SJCRH30 (cell line): Measurements from ENCODE around the gene XPC. TPM values are rescaled to one million over a fixed set of nuclear protein-coding genes. Genes with fewer than 3 reads are reported as not detected.

ENCODE experiments used
- DNase-seq, 2 experiments: peaks; one replicate each; pipeline ENCODE4 v3.0.0-alpha.2; 2015 to 2020
- H3K27ac ChIP-seq: fragments of 250-450 bp; sonication (Bioruptor Pico); 2 replicates; pipeline ENCODE4 v1.5.1; 2020; ENCODE audit warnings: mild to moderate bottlenecking, moderate library complexity
- H3K27me3 ChIP-seq: fragments of 250-450 bp; sonication (Bioruptor Pico); 2 replicates; pipeline ENCODE4 v1.5.1; 2020; ENCODE audit warnings: mild to moderate bottlenecking, moderate library complexity
- H3K36me3 ChIP-seq: fragments of 250-450 bp; sonication (Bioruptor Pico); 2 replicates; pipeline ENCODE4 v1.5.1; 2020; ENCODE audit warnings: mild to moderate bottlenecking, moderate library complexity
- H3K4me1 ChIP-seq: fragments of 250-450 bp; sonication (Bioruptor Pico); 2 replicates; pipeline ENCODE4 v1.5.1; 2020; ENCODE audit warnings: mild to moderate bottlenecking, moderate library complexity
- H3K4me3 ChIP-seq: fragments of 250-450 bp; sonication (Bioruptor Pico); 2 replicates; pipeline ENCODE4 v1.5.1; 2020; ENCODE audit warnings: mild to moderate bottlenecking, moderate library complexity
- H3K9me3 ChIP-seq: fragments of 250-450 bp; sonication (Bioruptor Pico); replicated peaks from 2 replicates; pipeline ENCODE4 v1.5.1; 2020; ENCODE audit warnings: mild to moderate bottlenecking, moderate library complexity
- total RNA-seq: library from RNA; depleted of rRNA; stranded (reverse); fragments of >200 nt; shearing (Covaris generic); gene quantifications from 2 replicates; pipeline ENCODE4 v1.2.3, GENCODE V29; 2014

The XPC gene
- total RNA-seq, 1 experiment from 2014 or later = 21.0 TPM

DNA sequence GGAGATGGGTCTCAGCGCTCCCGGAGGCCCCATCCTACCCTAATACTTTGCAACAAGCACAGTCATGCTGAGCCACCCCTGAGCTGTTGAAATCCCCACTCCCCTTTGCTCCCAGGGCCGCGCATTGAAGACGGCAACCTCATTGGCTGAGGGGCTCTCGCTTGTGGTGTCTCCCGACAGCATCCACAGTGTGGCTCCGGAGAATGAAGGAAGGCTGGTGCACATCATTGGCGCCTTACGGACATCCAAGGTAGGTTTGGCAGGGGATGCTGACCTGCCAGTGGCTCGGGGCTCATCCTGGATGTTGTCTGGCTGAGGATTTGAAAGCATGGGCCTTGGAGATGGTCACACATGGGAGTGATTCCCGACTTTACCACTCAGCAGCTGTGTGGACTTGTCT is 47.7 kb downstream of the XPC start:
- no peak for DNase-seq
- Histone ChIP-seq H3K36me3 (peaks cover 51% of the 10 kb centered on the region), H3K27me3 (no peaks in the 10 kb centered on the region), H3K9me3 (no peaks in the 10 kb centered on the region), H3K27ac (no peak overlapping the region), H3K4me3 (no peak overlapping the region), H3K4me1 (peaks cover 3% of the 10 kb centered on the region; the same call in 1 of the 2 replicates)

DNA sequence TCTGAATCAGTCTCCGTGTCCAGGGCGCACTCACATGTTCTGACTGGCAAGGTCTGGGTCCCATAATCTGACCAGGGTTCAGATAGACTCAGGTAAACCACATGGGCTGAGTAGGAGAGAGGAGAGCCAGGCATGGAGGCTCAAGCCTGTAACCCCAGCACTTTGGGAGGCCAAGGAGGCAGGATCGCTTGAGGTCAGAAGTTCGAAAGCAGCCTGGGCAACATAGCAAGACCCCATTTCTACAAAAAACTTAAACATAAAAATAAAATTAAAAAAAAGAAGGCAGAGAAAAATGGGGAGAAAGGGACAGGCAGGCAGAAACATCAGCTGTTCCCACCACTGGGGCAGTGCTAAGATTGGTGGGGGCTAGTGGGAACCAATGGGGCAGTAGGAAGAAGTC is 48.2 kb downstream of the XPC start:
- Histone ChIP-seq H3K27ac (no peak overlapping the region), H3K36me3 (peaks cover 51% of the 10 kb centered on the region), H3K4me3 (no peak overlapping the region), H3K9me3 (no peaks in the 10 kb centered on the region), H3K4me1 (peaks cover 3% of the 10 kb centered on the region; the same call in 1 of the 2 replicates), H3K27me3 (no peaks in the 10 kb centered on the region)
- DNase-seq = no peak

DNA sequence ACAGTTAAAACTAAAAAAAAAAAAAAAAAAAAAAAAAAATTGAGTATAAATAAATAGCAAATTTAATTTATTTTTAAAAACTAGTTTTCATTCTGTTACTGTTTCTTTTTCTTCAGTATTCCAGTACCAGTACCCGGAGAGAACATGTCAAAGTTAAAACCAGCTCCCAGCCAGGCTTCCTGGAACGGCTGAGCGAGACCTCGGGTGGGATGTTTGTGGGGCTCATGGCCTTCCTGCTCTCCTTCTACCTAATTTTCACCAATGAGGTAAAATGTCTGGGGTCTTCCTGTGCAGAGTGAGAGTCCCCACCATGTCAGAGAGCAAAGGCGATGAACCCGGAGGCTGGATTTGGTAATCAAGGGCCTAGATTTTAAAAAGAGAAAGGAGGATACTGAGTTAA is 49.1 kb downstream of the XPC start:
- Histone ChIP-seq H3K4me3 (no peak overlapping the region), H3K36me3 (peaks cover 48% of the 10 kb centered on the region), H3K4me1 (peaks cover 3% of the 10 kb centered on the region; the same call in 1 of the 2 replicates), H3K27me3 (no peaks in the 10 kb centered on the region), H3K9me3 (no peaks in the 10 kb centered on the region), H3K27ac (no peak overlapping the region)
- DNase-seq = no peak

DNA sequence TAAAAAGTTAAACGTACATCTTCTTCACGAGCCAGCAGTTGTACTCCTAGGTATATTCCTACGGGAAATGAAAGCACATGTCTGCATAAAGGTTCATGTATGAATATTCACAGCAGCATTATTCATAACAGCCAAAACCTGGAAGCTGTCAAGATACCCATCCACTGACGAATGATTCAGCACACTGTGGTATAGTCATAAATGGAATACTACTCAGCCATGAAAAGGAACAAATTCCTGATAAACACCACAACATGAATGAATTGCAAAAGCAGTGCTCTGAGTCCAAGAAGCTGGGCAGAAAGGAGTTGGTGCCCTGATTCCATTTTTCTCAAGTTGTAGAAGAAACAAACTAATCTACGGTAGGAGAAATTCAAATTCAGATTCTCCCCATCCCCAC is 49.7 kb downstream of the XPC start:
- peaks cover 42% of the 10 kb centered on the region for H3K36me3 ChIP-seq
- no peak overlapping the region for H3K27ac ChIP-seq

DNA sequence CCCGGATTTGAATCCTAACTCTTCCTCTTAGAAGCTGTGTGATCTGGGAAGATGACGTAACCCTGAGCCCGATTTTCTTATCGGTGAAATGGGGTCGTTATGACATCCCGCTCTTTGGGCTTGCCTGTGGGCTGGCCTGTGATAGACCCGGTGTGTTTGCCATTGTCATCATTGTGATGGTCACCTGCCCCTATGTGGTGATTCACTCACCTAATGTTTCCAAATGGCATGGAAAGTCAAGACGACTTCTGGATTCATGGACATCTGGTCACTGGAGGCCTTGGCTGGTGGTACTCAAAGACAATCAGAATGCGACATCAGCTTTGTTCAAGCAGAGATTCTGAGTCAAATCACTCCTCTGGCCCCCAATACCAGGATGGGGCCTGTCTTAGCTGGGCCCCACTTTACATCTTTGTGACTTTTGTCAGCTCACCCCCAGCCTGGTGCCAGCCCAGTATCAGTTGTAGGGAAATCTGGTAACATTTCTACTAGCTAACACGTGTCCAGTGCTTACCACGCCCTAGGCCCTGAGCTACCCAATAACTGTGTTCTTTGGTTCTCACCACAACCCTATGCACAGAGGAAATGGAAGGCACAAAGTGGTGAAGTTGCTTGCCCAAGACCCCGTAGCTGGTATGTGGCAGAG is 50.8 kb downstream of the XPC start:
- H3K27me3 ChIP-seq = no peaks in the 10 kb centered on the region
- H3K9me3 ChIP-seq = no peaks in the 10 kb centered on the region
- peaks cover 6% of the 10 kb centered on the region; the same call in 1 of the 2 replicates for H3K4me1 ChIP-seq
- H3K4me3 ChIP-seq = no peak overlapping the region
- no peak for DNase-seq
- peaks cover 33% of the 10 kb centered on the region for H3K36me3 ChIP-seq
- no peak overlapping the region for H3K27ac ChIP-seq

More for the DNA sequence above, 49.7 kb downstream of the XPC start:
- H3K9me3 ChIP-seq = no peaks in the 10 kb centered on the region
- H3K4me1 ChIP-seq = peaks cover 3% of the 10 kb centered on the region; the same call in 1 of the 2 replicates
- no peak overlapping the region for H3K4me3 ChIP-seq
- H3K27me3 ChIP-seq = no peaks in the 10 kb centered on the region
- no peak for DNase-seq

DNA sequence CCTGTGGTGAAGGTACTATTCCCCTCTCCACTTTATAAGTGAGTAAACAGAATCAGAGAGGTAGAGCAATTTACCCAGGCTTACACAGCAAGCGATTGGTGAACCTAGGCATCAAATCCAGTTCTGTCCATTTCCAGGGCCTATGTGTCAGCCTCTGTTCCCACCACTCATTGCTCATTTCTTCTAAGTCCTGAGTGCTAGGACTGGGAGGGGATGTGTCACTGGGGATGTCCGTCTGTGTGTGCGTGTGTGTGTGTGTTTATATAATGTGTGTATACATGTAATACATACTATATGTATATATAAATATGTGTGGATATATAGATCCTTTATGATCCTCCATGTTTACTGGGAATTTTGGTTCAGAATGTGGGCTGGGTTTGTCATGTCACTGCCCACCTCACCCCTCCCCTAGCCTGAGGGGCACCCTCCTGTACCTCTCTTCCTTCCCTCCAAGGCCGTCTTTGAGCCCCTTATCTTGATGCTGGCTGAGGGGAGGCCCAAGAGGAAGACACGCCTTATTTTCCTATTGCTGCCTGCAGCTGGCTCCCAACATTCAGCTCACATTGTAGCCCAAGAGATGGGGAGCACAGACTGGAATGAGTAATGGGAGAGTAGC is 51.4 kb downstream of the XPC start:
- Histone ChIP-seq H3K4me1 (peaks cover 6% of the 10 kb centered on the region; the same call in 1 of the 2 replicates), H3K9me3 (no peaks in the 10 kb centered on the region), H3K4me3 (no peak overlapping the region), H3K27me3 (no peaks in the 10 kb centered on the region), H3K36me3 (peaks cover 32% of the 10 kb centered on the region), H3K27ac (no peak overlapping the region)
- no peak for DNase-seq

DNA sequence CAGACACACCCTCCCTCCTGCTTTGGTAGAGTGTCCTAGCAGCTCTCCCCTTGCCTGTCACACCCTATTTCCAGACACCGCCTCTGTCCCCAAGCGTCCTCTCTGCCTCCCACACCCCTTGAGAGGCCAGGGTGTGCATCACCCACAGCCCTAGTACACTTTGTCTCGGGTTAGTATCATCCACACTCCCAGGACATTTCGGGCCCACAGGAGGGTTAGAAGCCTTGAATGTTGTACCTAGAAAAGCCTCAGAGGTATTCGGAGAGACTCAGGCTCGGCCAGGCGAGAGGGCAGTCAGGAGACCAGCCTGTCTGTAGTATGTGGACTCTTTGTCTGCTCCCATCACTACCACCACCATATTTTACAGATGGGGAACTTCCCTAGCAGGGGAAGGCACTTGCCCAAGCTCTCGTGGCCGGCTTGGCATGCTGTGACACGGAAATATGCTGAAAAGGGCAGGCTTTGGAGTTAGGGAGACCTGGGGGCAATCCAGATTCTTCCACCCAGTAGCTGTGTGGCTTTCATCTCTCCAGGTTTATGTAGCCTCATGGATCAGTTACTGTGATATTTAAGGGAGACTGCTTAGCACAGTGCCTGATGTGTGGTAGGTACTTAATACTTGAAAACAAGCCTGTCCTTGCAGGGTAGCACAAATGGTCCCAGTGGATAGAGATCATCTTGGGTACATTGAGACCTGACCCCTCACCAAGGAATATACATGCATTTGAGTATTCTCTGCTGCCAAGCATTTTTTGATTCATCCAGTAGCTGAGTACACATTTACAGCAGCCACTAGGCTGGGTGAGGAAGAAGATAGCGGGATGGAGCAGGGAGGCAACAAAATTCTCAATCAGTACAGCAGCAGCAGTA is 52.1 kb downstream of the XPC start:
- no peak for DNase-seq
- H3K4me1 ChIP-seq = peaks cover 6% of the 10 kb centered on the region; the same call in 1 of the 2 replicates
- H3K9me3 ChIP-seq = no peaks in the 10 kb centered on the region
- H3K36me3 ChIP-seq = peaks cover 34% of the 10 kb centered on the region
- peak overlapping the region; percentile 64; the same call in 1 of the 2 replicates for H3K27ac ChIP-seq
- peak overlapping the region; percentile 72 for H3K4me3 ChIP-seq
- H3K27me3 ChIP-seq = no peaks in the 10 kb centered on the region

DNA sequence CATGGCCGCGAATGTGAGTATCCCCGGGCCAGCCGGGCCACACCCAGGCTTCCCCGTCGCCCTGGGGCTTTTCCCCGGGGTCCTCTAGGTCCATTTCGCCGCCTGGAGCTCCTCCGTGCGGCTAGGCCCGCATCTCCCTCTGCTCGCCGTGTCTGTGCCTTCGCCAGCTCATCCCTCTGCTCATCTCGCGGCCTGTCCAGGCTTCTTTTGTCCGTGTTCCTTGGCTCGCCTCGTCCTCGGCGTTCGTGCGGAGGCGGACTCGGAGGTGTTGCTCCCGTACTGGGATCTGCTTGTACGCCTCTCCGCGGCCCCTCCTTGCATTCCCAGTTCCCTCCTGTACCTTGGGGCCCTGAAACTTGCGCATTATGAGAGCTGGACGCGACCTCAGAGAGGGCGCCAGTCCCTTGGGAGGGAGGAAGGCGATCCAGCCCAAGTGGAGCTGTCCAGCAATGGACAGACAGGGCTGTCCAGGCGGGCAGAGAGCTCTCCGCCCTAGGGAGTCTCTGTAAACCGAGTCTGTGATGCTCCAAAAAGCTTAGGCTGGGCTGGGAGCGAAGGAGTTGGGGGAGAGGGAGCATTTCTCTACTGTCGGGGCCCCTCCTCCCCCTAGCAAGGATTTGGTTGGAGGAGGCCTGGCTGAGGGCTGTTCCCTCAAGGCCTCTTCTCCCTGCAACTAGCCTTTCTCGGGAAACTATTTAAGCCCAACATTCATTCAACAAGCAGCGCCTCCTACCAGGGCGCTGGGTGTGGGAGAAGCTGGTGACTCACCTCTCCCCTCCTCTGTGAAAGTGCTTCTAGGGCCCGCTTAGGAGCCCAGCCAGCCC is 53.0 kb downstream of the XPC start:
- DNase-seq = peak; percentile 67 to 82
- H3K27me3 ChIP-seq = no peaks in the 10 kb centered on the region
- H3K4me3 ChIP-seq = peak overlapping the region; percentile 72
- no peaks in the 10 kb centered on the region for H3K9me3 ChIP-seq
- H3K36me3 ChIP-seq = peaks cover 26% of the 10 kb centered on the region
- H3K27ac ChIP-seq = peak overlapping the region; percentile 64
- H3K4me1 ChIP-seq = peaks cover 6% of the 10 kb centered on the region; the same call in 1 of the 2 replicates

DNA sequence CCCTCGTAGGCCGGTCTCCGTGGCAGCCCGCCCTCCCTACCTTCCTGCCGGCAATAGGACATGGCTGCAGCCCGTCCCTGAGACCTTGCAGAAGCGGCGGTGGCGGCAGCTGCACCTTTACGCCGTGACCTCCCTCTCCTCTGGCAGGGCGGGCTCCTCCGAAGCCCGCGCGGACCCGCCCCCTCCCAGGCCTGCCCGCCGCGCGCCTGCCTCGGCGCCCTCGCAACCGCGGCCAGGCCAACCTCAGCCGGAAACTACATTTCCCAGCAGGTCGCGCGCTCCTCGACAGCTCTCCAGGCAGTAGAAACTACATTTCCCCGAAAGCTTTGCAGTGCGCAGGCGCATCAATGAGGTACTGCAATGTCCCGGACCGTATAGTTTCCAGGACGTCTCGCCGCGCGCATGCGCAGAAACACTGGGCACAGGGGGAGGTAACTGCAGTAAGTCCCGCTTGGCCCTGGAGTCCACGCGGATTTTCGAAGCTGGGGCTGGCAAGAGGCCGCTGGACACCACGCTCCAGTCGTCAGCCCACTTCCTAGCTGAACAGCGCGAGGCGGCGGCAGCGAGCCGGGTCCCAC is 53.7 kb downstream of the XPC start, which contains the start of the genes CHCHD4 and TMEM43:
TSS of gene CHCHD4 (minus strand) at position 256 of the 578 bp plus-strand sequence. CDS start at position 62, 194 bp downstream.
TSS of gene TMEM43 (plus strand) at position 438 of the 578 bp plus-strand sequence. CDS start 142 bp downstream, outside the sequence.
- Histone ChIP-seq H3K4me1 (peaks cover 6% of the 10 kb centered on the region; the same call in 1 of the 2 replicates), H3K27ac (peak within 1 kb of the TSS; percentile 64), H3K4me3 (peak within 1 kb of the TSS; percentile 72), H3K36me3 (peaks cover 21% of the 10 kb centered on the region), H3K9me3 (no peaks in the 10 kb centered on the region), H3K27me3 (no peaks in the 10 kb centered on the region)
- peak; percentile 99 to 100 for DNase-seq

DNA sequence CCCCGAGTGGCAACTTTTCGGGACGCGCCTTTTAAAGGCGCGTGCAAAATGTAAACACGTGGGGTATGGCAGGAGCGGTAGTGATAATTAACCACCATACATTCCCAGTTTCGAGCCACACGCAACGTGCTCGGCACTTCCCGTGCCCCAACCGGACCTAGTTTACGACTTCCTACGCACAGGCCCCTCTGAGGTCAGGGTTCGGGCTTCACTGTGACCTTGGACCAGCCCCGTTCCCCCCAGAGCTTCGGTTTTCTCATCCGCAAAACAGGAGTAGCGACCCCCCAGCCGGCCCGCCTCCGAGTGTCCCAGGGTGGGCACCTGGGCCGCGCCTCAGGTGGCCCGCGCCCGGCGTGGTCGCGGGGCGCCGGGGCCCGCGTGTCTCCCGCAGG is 54.2 kb downstream of the XPC start:
- peaks cover 6% of the 10 kb centered on the region; the same call in 1 of the 2 replicates for H3K4me1 ChIP-seq
- peaks cover 17% of the 10 kb centered on the region for H3K36me3 ChIP-seq
- peak overlapping the region; percentile 64 for H3K27ac ChIP-seq
- peak overlapping the region; percentile 72 for H3K4me3 ChIP-seq
- H3K9me3 ChIP-seq = no peaks in the 10 kb centered on the region
- peak; percentile 64 to 69 for DNase-seq
- H3K27me3 ChIP-seq = no peaks in the 10 kb centered on the region

DNA sequence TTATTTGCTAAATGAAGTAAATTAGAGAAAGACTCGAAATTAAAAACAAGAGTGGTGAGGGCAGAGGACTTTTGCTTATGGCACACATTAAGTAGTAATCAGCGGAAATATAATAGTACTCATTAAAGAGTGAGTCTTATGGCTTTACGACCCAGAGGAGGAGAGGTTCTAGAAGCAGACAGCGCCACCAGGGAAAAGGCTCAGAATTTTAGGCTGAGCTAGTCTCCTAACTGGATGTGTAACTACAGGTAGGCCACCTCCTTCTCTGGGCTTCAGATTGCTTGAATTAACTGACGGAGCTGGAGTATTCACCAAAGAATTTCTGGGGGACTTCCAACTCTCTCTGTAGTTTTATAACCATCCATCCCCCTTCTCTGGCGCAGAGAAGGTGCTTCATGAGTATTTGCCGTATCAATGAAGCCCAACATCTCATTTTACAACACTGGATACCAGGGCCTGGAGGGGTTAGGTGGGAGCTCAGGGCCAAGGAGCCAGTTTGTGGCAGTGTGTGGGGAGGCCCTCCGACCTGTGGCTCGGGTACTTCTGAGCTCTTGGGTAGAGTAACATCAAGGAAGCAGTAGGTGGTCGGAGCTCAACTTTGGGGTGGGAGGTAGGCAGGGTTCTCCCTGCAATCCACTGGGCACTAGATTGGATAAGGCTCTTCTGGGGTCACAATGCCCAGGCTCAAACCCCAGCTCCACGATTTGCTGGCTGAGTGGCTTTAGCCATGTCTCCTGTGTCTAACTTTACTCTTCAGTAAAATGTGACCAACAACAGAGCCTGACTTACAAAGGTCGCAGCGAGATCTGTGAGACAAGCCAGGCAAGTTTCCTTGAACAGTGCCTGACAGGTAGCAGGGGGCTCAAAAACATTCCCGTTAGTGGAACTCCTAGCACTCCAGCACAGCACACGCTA is 54.8 kb downstream of the XPC start:
- peaks cover 6% of the 10 kb centered on the region; the same call in 1 of the 2 replicates for H3K4me1 ChIP-seq
- no peak for DNase-seq
- H3K36me3 ChIP-seq = peaks cover 12% of the 10 kb centered on the region; the same call in 1 of the 2 replicates
- no peaks in the 10 kb centered on the region for H3K9me3 ChIP-seq
- peak overlapping the region; percentile 72 for H3K4me3 ChIP-seq
- H3K27ac ChIP-seq = peak overlapping the region; percentile 64
- H3K27me3 ChIP-seq = no peaks in the 10 kb centered on the region

DNA sequence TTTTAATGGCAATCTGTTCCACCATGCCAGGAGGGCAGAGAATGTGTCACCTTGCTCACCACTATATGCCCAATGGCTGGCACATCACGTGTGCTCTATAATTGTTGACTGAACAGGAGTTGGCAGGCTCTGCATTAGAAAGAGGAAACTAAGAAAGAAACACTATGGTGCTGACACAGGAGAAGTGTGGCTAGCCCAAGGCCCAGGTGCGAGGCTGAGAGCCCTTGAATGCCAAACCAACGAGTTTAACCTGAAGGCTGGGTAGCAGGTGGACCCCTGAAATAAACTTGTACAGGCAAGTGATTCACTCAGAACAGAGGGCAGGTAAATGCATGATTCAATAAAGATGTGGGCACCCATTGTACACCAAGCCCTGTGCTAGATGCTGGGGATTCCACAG is 56.1 kb downstream of the XPC start:
- H3K27me3 ChIP-seq = no peaks in the 10 kb centered on the region
- H3K9me3 ChIP-seq = no peaks in the 10 kb centered on the region
- no peak for DNase-seq
- no peak overlapping the region for H3K4me3 ChIP-seq
- no peak overlapping the region for H3K27ac ChIP-seq
- H3K4me1 ChIP-seq = peaks cover 6% of the 10 kb centered on the region; the same call in 1 of the 2 replicates
- H3K36me3 ChIP-seq = peaks cover 8% of the 10 kb centered on the region; the same call in 1 of the 2 replicates

DNA sequence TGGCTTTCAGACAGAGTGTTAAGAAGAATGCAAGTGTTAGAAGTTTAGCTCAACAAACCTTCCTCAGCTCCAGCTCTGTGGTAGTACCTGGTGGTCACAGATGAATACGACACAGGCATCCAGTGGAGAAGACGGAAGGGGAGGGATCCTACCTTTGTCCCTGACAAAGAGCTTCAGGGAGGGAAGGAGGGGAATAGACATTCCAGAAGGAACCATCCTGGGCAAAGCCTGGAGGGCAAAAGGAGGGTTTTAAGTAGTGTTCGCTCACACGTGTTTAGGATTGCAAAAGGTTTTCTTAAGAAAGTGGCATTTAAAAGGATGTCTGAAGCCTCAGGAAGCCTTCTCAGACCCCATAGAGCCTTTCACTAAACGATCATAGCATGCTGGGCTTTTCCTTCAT is 56.5 kb downstream of the XPC start:
- Histone ChIP-seq H3K27me3 (no peaks in the 10 kb centered on the region), H3K36me3 (peaks cover 8% of the 10 kb centered on the region; the same call in 1 of the 2 replicates), H3K9me3 (no peaks in the 10 kb centered on the region), H3K4me3 (no peak overlapping the region), H3K4me1 (peaks cover 6% of the 10 kb centered on the region; the same call in 1 of the 2 replicates), H3K27ac (no peak overlapping the region)
- no peak for DNase-seq
